ENCODE measurements around the gene WASF3. TPM values are rescaled to one million over a fixed set of nuclear protein-coding genes. Genes with fewer than 3 reads are reported as not detected.

The WASF3 gene, protein sequence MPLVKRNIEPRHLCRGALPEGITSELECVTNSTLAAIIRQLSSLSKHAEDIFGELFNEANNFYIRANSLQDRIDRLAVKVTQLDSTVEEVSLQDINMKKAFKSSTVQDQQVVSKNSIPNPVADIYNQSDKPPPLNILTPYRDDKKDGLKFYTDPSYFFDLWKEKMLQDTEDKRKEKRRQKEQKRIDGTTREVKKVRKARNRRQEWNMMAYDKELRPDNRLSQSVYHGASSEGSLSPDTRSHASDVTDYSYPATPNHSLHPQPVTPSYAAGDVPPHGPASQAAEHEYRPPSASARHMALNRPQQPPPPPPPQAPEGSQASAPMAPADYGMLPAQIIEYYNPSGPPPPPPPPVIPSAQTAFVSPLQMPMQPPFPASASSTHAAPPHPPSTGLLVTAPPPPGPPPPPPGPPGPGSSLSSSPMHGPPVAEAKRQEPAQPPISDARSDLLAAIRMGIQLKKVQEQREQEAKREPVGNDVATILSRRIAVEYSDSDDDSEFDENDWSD
- 0.08 to 0.21 TPM (median 0.14 TPM) in 5 replicates for total RNA-seq (2022; extraction: Qiagen RNA extraction; ENCODE audit: low read depth)

GRCh38 chr13:26557393-26558073 is at the start of gene WASF3:
WASF3 (plus strand) TSS chr13:26557683; CDS start chr13:26642271, 84,588 bp downstream.

Other genes starting within 250 kb of the WASF3 start
- not detected in 5 replicates for gene GPR12, start 203.1 kb downstream of the WASF3 start, total RNA-seq (2022; extraction: Qiagen RNA extraction; ENCODE audit: low read depth)

Data from A549 treated with CpdA at 1 μM for 4 hours (cell line).